B cell (primary cell): Measurements from ENCODE around the gene TLE3. TPM values are rescaled to one million over a fixed set of nuclear protein-coding genes. Genes with fewer than 3 reads are reported as not detected.

Experiments used
- ATAC-seq: fragments of 200-7000 bp; cut with Tn5 transposase; one replicate; pipeline ENCODE4 v1.10.0; 2021; ENCODE audit warnings: low read depth, mild to moderate bottlenecking, moderate number of reproducible peaks, moderate library complexity
- CTCF ChIA-PET: fragments of 350-600 bp; sonication (Branson Sonifier 250); formaldehyde crosslinking; loops from one replicate; lab custom pipeline; 2021; ENCODE audit warnings: antibody characterized with exemption, inconsistent platforms; lab: Charles Lee
- POLR2A ChIA-PET: fragments of 350-600 bp; sonication (Branson Sonifier 250); formaldehyde crosslinking; loops from one replicate; lab custom pipeline; 2021; ENCODE audit warnings: antibody characterized with exemption; lab: Charles Lee
- DNase-seq: peaks from one replicate; pipeline ENCODE4 v3.0.0; 2013
- H2AFZ ChIP-seq: 2 replicates; pipeline ENCODE4 v1.6.1; 2012; ENCODE audit warnings: mild to moderate bottlenecking, low read depth, low read length; ENCODE audit not compliant: insufficient read depth, poor library complexity, severe bottlenecking
- H3K27ac ChIP-seq, 2 donors: 1 replicate in 1 of 2; 2 replicates in 1 of 2; pipeline ENCODE4 v1.5.1; 2012 to 2013; ENCODE audit warnings: low read length in 2 of 2, mild to moderate bottlenecking in 2 of 2, moderate library complexity in 1 of 2
- H3K27me3 ChIP-seq, 4 experiments: fragments of 200-600 bp in 1 of 4; sonication (generic) in 1 of 4; replicated peaks in 1 of 4; 1 replicate in 2 of 4; 2 replicates in 2 of 4; pipeline versions ENCODE4 v1.6.1 to v1.7.0; 2013 to 2016; ENCODE audit warnings: low read length in 3 of 4, mild to moderate bottlenecking in 2 of 4, mixed read lengths in 1 of 4, moderate library complexity in 1 of 4; ENCODE audit not compliant: insufficient read depth in 4 of 4, control insufficient read depth in 3 of 4; ENCODE audit errors: control extremely low read depth in 1 of 4
- H3K36me3 ChIP-seq, 2 experiments: replicated peaks in 1 of 2; 1 replicate in 1 of 2; 2 replicates in 1 of 2; pipeline versions ENCODE4 v1.6.1 to v1.7.1; 2013; ENCODE audit warnings: low read length in 1 of 2; ENCODE audit not compliant: insufficient read depth in 2 of 2, control insufficient read depth in 1 of 2; ENCODE audit errors: control extremely low read depth in 1 of 2, extremely low read depth in 1 of 2
- H3K4me1 ChIP-seq, 2 donors: fragments of 200-600 bp in 1 of 2; sonication (generic) in 1 of 2; 1 replicate in 1 of 2; 2 replicates in 1 of 2; pipeline versions ENCODE4 v1.5.1 to v1.6.1; 2013 to 2017; ENCODE audit warnings: low read length in 2 of 2; ENCODE audit not compliant: control insufficient read depth in 2 of 2, insufficient read depth in 2 of 2
- H3K4me2 ChIP-seq: replicated peaks from 2 replicates; pipeline ENCODE3; 2012; ENCODE audit warnings: mild to moderate bottlenecking, low read depth, low read length; ENCODE audit not compliant: poor library complexity, severe bottlenecking
- H3K4me3 ChIP-seq, 5 experiments: fragments of 200-600 bp in 1 of 5; sonication (generic) in 1 of 5; 1 replicate in 3 of 5; 2 replicates in 2 of 5; pipeline versions ENCODE4 v1.5.1 to v1.7.0; 2011 to 2016; ENCODE audit warnings: low read length in 4 of 5, mild to moderate bottlenecking in 4 of 5, low read depth in 2 of 5, control low read depth in 1 of 5, moderate library complexity in 1 of 5; ENCODE audit not compliant: insufficient read depth in 1 of 5; ENCODE audit errors: control extremely low read depth in 1 of 5, extremely low read depth in 1 of 5
- H3K79me2 ChIP-seq: fragments of 200-600 bp; sonication (generic); one replicate; pipeline ENCODE4 v1.6.0; 2016; ENCODE audit warnings: low read length; ENCODE audit not compliant: control insufficient read depth, insufficient read depth
- H3K9ac ChIP-seq: fragments of 200-600 bp; sonication (generic); 2 replicates; pipeline ENCODE4 v1.6.1; 2017; ENCODE audit warnings: mild to moderate bottlenecking, low read length, moderate library complexity
- H3K9me3 ChIP-seq, 3 donors: one replicate each; pipeline versions ENCODE4 v1.6.1 to v1.7.1; 2013; ENCODE audit warnings: low read length in 2 of 3; ENCODE audit not compliant: control insufficient read depth in 2 of 3, insufficient read depth in 1 of 3; ENCODE audit errors: control extremely low read depth in 1 of 3
- H4K20me1 ChIP-seq: 2 replicates; pipeline ENCODE4 v1.6.0; 2012; ENCODE audit warnings: mild to moderate bottlenecking, low read length; ENCODE audit not compliant: insufficient read depth, control insufficient read depth, poor library complexity, severe bottlenecking
- H3K27ac Mint-ChIP-seq: one replicate; pipeline ENCODE4 v1.8.0; 2021; ENCODE audit warnings: mixed read lengths
- H3K27me3 Mint-ChIP-seq: one replicate; pipeline ENCODE4 v1.8.0; 2021; ENCODE audit warnings: mixed read lengths
- H3K4me1 Mint-ChIP-seq: one replicate; pipeline ENCODE4 v1.8.0; 2021; ENCODE audit warnings: mixed read lengths
- H3K4me3 Mint-ChIP-seq: one replicate; pipeline ENCODE4 v1.8.0; 2021; ENCODE audit warnings: mixed read lengths
- H3K9me3 Mint-ChIP-seq: one replicate; pipeline ENCODE4 v1.8.0; 2022; ENCODE audit warnings: mixed read lengths; ENCODE audit not compliant: insufficient read depth
- CTCF ChIP-seq: fragments of 200-600 bp; IDR thresholded peaks from one replicate; pipeline ENCODE4 v1.8.0; 2022; ENCODE audit warnings: antibody characterized with exemption, mild to moderate bottlenecking
- EZH2 ChIP-seq: IDR thresholded peaks from 2 replicates; pipeline ENCODE4 v1.6.1; 2012; ENCODE audit warnings: borderline replicate concordance, low read depth, mild to moderate bottlenecking, moderate library complexity, low read length; ENCODE audit not compliant: insufficient read depth, poor library complexity, severe bottlenecking
- WGBS: methylation state at CpG from one replicate; pipeline ENCODE4 v1.1.5; 2013; ENCODE audit warnings: missing lambda C conversion rate; ENCODE audit not compliant: insufficient coverage; 5-methylcytosine and 5-hydroxymethylcytosine counted together
- intact Hi-C: fragments of 100-400 bp; cut with micrococcal nuclease; formaldehyde crosslinking; loops from one replicate; pipeline ENCODE4 v1.10.0; 2022
- polyA plus RNA-seq: library from polyadenylated mRNA; depleted of rRNA; stranded (reverse); fragments of >200 nt; gene quantifications from 2 replicates; pipeline ENCODE4 v1.2.3, GENCODE V29; 2012
- total RNA-seq, 2 donors: library from RNA; stranded (reverse); fragments of 120-200 nt in 1 of 2; gene quantifications; 1 replicate in 1 of 2; 2 replicates in 1 of 2; pipeline versions ENCODE4 v1.2.3 to v1.2.4, GENCODE V29; 2013 to 2022

The TLE3 gene
- total and polyA plus RNA-seq, 2 donors (not counting 1 experiment from before 2014, with no cell fraction given) = 187 to 278 TPM

- ATAC-seq = no peak
- peaks cover 46% of the 10 kb centered on the region for H3K4me1 Mint-ChIP-seq
- peak overlapping the region; percentile 88 for H3K27ac Mint-ChIP-seq
- H3K27me3 Mint-ChIP-seq = no peaks in the 10 kb centered on the region
- Histone ChIP-seq H3K4me1 (peaks cover 39 to 43% of the 10 kb centered on the region in 2 donors), H4K20me1 (no peaks in the 10 kb centered on the region), H3K27ac (no peak overlapping the region), H2AFZ (no peak overlapping the region), H3K9ac (no peak overlapping the region), H3K27me3 (peaks cover 0 to 4% (median 0%) of the 10 kb centered on the region in 4 experiments), H3K4me2 (no peak overlapping the region), H3K9me3 (no peaks in the 10 kb centered on the region), H3K79me2 (no peaks in the 10 kb centered on the region), H3K4me3 (no peak overlapping the region), H3K36me3 (no peaks in the 10 kb centered on the region)
- no peaks in the 10 kb centered on the region for H3K9me3 Mint-ChIP-seq
- TF ChIP-seq EZH2 (no peak), CTCF (no peak)
- intact Hi-C loops = no loop called here
- ChIA-PET CTCF (interaction anchor here (2.3 kb wide), 1 partner anchor 11 kb away, joined by 5 read pairs; no protein-coding TSS in a partner anchor), POLR2A (interaction anchor here (0.5 to 1.2 kb wide), 4 partner anchors 11 to 238 kb away, joined by 3 to 4 read pairs (median 4); no protein-coding TSS in a partner anchor)
- no peak for DNase-seq
- no peak overlapping the region for H3K4me3 Mint-ChIP-seq
- WGBS = 98% methylated on average over 4 of the region's 4 CpGs
Observed at GRCh38 chr15:70034141-70034540, 63.6 kb downstream of the TLE3 start.

- H3K4me1 Mint-ChIP-seq = peaks cover 43% of the 10 kb centered on the region
- ChIA-PET CTCF (interaction anchor here (2.3 kb wide), 1 partner anchor 10 kb away, joined by 5 read pairs; no protein-coding TSS in a partner anchor), POLR2A (interaction anchor here (1.2 kb wide), 1 partner anchor 10 kb away, joined by 4 read pairs; no protein-coding TSS in a partner anchor)
- no peaks in the 10 kb centered on the region for H3K27me3 Mint-ChIP-seq
- H3K27ac ChIP-seq = no peak overlapping the region
- peaks cover 0 to 4% (median 0%) of the 10 kb centered on the region in 4 experiments for H3K27me3 ChIP-seq
- intact Hi-C loops = no loop called here
- H3K9me3 Mint-ChIP-seq = no peaks in the 10 kb centered on the region
- H3K4me2 ChIP-seq = no peak overlapping the region
- H3K4me3 Mint-ChIP-seq = no peak overlapping the region
- H3K9me3 ChIP-seq = no peaks in the 10 kb centered on the region
- 95% methylated on average over 27 of the region's 35 CpGs for WGBS
- peaks cover 39 to 43% of the 10 kb centered on the region in 2 donors for H3K4me1 ChIP-seq
- ATAC-seq (no peak), DNase-seq (no peak)
- H3K36me3 ChIP-seq = no peaks in the 10 kb centered on the region
- H3K4me3 ChIP-seq = no peak overlapping the region
- no peak overlapping the region for H3K9ac ChIP-seq
- no peak overlapping the region for H2AFZ ChIP-seq
- H3K27ac Mint-ChIP-seq = no peak overlapping the region
- H4K20me1 ChIP-seq = no peaks in the 10 kb centered on the region
- no peaks in the 10 kb centered on the region for H3K79me2 ChIP-seq
- TF ChIP-seq CTCF = no peak
- TF ChIP-seq EZH2 = no peak
Observed at GRCh38 chr15:70033529-70034140, 64.1 kb downstream of the TLE3 start.
